Activated T-cell treated with anti-CD3 and anti-CD28 coated beads for 4 hours (primary cell): Measurements from ENCODE around the gene PDZK1IP1.

ENCODE experiments used
- DNase-seq: peaks from one replicate; pipeline ENCODE4 v3.0.0-alpha.2; 2020

The PDZK1IP1 gene

GRCh38 chr1:47189844-47190508 is at the start of gene PDZK1IP1:
Gene PDZK1IP1 (minus strand): TSS chr1:47190036. CDS start chr1:47189932, 104 bp downstream.
- no peak for DNase-seq

- no peak for DNase-seq
These were observed 49.2 kb upstream of the PDZK1IP1 start for GRCh38 chr1:47238935-47239592.

- no peak for DNase-seq
These were observed 46.0 kb upstream of the PDZK1IP1 start for GRCh38 chr1:47235806-47236205.

GRCh38 chr1:47235241-47235681 is 45.4 kb upstream of the PDZK1IP1 start:
- DNase-seq, result no peak

GRCh38 chr1:47233186-47233585 is 43.4 kb upstream of the PDZK1IP1 start:
- no peak for DNase-seq

GRCh38 chr1:47232187-47232874 is 42.5 kb upstream of the PDZK1IP1 start, which contains the start of gene TAL1:
Gene TAL1 (minus strand): TSS chr1:47232225. CDS start chr1:47225888, 6,337 bp downstream.
- no peak for DNase-seq

GRCh38 chr1:47231301-47232186 is 41.7 kb upstream of the PDZK1IP1 start:
- DNase-seq, result no peak

- no peak for DNase-seq
These were observed 41.0 kb upstream of the PDZK1IP1 start for GRCh38 chr1:47230692-47231300.

GRCh38 chr1:47229886-47230691 is 40.3 kb upstream of the PDZK1IP1 start:
- DNase-seq, result no peak

- DNase-seq, result no peak
These were observed 39.4 kb upstream of the PDZK1IP1 start for GRCh38 chr1:47229031-47229885.

GRCh38 chr1:47228644-47229030 is 38.8 kb upstream of the PDZK1IP1 start:
- DNase-seq, result no peak

GRCh38 chr1:47227341-47228232 is 37.8 kb upstream of the PDZK1IP1 start:
- DNase-seq, result no peak

- no peak for DNase-seq
These were observed 37.0 kb upstream of the PDZK1IP1 start for GRCh38 chr1:47226839-47227215.

GRCh38 chr1:47226121-47226838 is 36.4 kb upstream of the PDZK1IP1 start:
- DNase-seq, result no peak

- no peak for DNase-seq
These were observed 35.7 kb upstream of the PDZK1IP1 start for GRCh38 chr1:47225430-47226100.

- DNase-seq, result no peak
These were observed 35.0 kb upstream of the PDZK1IP1 start for GRCh38 chr1:47224676-47225399.

GRCh38 chr1:47223921-47224675 is 34.3 kb upstream of the PDZK1IP1 start:
- no peak for DNase-seq
